Heart left ventricle (tissue), 13 donors: ENCODE measurements around the gene GAB2.

ENCODE experiments used
- POLR2A ChIP-seq, 2 donors: fragments of 450-650 bp; IDR thresholded peaks; one replicate each; pipeline ENCODE4 v1.6.1; 2017; ENCODE audit warnings: antibody characterized with exemption in 2 of 2, mild to moderate bottlenecking in 2 of 2, moderate library complexity in 2 of 2
- TF ChIP-seq, protein P1 (sequence below), 12 donors: fragments of 200-600 bp; sonication (generic) in 4 of 12; IDR thresholded peaks; one replicate each; pipeline versions ENCODE4 v1.5.0 to v1.8.0; 2018 to 2022; ENCODE audit warnings: antibody characterized with exemption in 12 of 12, mild to moderate bottlenecking in 5 of 12
- donor health status: ischemic (EF 13 %, LVEDD 7.1; RV severe dilation, severe dysfunction).
- donor health status: DM: no; HTN: yes; CAD: no.
- donor health status: DM: no; HTN: no; CAD: no.
- donor health status: ischemic (EF 25% LVEDD 6.9; RV normal size, moderate dysfunction).
- donor health status: ischemic (EF 25% LVEDD 5.7; RV mildly dilated, moderate dysfunction).
- donor health status: ischemic (EF 35%, LVEDD 5.7; RV mildly dilated, moderate dysfunction).
- donor health status: nonischemic (EF 11% LVEDD 7.7; RV severe dilation, severe dysfunction).
- donor health status: DM: yes; HTN: yes; CAD: no.
- donor health status: PGD.
- donor health status: ischemic (EF 29% LVEDD 5.4; RV normal size, mild dysfunction).
- donor health status: nonischemic (EF 23%, LVEDD 6.1; RV moderate dilation, normal function).

DNA sequence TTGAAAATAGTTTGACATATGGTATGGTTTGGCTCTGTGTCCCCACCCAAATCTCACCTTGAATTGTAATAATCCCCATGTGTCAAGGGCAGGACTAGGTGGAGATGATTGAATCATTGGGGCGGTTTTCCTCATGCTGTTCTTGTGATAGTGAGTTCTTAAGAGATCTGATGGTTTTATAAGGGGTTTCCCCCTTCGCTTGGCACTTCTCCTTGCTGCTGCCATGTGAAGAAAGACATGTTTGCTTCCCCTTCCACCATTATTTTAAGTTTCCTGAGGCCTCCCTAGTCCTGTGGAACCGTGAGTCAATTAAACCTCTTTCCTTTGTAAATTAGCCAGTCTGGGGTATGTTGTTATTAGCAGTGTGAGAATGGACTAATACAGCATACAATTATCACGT lies 236.9 kb downstream of the GAB2 start:
- TF ChIP-seq, protein P1, sequence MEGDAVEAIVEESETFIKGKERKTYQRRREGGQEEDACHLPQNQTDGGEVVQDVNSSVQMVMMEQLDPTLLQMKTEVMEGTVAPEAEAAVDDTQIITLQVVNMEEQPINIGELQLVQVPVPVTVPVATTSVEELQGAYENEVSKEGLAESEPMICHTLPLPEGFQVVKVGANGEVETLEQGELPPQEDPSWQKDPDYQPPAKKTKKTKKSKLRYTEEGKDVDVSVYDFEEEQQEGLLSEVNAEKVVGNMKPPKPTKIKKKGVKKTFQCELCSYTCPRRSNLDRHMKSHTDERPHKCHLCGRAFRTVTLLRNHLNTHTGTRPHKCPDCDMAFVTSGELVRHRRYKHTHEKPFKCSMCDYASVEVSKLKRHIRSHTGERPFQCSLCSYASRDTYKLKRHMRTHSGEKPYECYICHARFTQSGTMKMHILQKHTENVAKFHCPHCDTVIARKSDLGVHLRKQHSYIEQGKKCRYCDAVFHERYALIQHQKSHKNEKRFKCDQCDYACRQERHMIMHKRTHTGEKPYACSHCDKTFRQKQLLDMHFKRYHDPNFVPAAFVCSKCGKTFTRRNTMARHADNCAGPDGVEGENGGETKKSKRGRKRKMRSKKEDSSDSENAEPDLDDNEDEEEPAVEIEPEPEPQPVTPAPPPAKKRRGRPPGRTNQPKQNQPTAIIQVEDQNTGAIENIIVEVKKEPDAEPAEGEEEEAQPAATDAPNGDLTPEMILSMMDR (IDR thresholded peaks at IDR 0.05) = no peak
- no peak for TF ChIP-seq POLR2A (IDR thresholded peaks at IDR 0.05)
